Epidermal melanocyte (primary cell): ENCODE results near the gene ANTXR2.

Experiments
- DNase-seq: peaks from one replicate; pipeline ENCODE4 v3.0.0; 2011; ENCODE audit warnings: low spot score; ENCODE audit not compliant: insufficient read length

ANTXR2 gene

GRCh38 chr4:79871961-79872360 lies 201.1 kb downstream of the ANTXR2 start:
- no peak for DNase-seq

DNA sequence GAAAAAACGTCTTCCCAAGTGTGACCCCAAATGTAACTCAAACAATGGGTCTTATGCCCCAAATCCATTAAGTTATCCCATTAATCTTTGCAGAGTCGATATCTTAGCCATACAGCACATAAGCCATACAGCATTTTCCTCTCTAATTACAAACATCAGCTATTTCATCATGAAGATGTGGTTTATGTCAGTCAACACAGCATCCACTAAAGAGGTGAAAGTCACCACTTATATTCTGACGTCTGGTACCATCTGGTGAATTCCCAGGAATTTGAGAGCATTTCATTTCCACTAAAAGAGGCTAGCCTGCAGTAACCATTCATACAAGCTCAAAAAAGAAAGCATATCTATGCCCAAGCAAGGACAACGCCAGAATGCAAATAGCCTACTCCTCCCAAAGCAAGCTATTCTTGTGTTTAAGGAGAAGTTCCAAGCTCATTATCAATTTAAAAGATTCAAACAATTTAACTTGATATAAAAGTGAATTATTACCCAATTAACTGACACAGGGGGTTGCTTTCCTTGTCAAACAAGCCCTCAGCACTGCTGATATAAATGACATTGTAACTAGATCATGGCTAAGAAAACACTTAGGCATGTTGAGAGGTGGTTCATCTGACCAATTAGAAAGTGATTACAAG lies 203.3 kb downstream of the ANTXR2 start:
- no peak for DNase-seq

- no peak for DNase-seq
Measured at GRCh38 chr4:79865201-79865597, 207.8 kb downstream of the ANTXR2 start.

- no peak for DNase-seq
Measured at GRCh38 chr4:79864500-79865200, 208.4 kb downstream of the ANTXR2 start.

DNA sequence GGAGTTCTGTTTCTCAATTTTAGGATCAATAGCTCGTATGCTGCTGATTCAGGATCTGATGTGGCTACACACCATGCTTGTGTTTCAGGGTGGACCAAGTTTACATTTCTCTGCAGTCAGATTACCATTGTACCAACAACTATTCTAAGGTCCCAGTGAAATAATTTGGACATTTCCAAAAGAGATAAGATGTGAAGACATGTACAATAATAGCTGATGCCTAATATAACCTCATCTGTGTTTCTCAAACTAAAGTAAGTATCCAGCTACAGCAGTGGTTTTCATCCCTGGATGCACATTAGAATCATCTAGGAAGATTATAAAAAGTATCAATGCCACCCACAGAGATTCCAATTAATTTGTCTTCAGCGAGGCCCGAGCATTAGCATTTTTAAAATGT lies 209.7 kb downstream of the ANTXR2 start:
- DNase-seq = no peak

- no peak for DNase-seq
Measured at GRCh38 chr4:79862821-79863220, 210.2 kb downstream of the ANTXR2 start.

- DNase-seq = no peak
Measured at GRCh38 chr4:79857811-79858210, 215.2 kb downstream of the ANTXR2 start.

- DNase-seq = no peak
Measured at GRCh38 chr4:79856196-79856595, 216.8 kb downstream of the ANTXR2 start.

- no peak for DNase-seq
Measured at GRCh38 chr4:79854856-79855502, 218.1 kb downstream of the ANTXR2 start.

DNA sequence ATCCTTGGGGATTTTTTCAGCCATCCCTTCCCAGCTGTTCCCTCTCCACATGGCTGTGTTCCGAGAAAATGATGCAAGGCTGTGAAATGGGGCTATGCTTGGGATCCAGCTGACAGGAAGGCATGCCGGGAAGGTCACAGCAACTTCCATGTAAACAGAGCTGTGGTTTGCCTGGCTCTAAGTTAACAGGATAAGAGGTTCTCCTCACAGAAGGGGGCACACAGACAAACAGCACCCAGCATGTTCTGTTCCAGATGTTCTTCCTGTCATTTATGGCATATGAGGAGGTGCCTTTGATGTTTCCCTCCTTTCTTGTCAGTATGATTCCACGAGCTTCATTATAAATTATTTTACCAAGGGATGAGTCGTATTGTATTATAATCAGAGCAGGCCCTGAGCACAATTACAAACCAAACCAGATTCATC lies 220.7 kb downstream of the ANTXR2 start:
- DNase-seq = no peak

- DNase-seq = no peak
Measured at GRCh38 chr4:79851625-79852304, 221.3 kb downstream of the ANTXR2 start.
